Stimulated activated CD8-positive, alpha-beta memory T cell treated with anti-CD3 and anti-CD28 coated beads, Interleukin-7, amount 100 ng/mL, for 1 hour (primary cell): Measurements from ENCODE around the gene BMERB1.
"Not testable (repeated sequence)": the region's sequence is repeated elsewhere in the genome, so short reads cannot be mapped to it uniquely, and the experiment has no call there.

Experiments used
- DNase-seq, 2 donors: peaks; one replicate each; pipeline ENCODE4 v3.0.0-alpha.2; 2020; ENCODE audit warnings: low read depth in 2 of 2

BMERB1 gene

DNA sequence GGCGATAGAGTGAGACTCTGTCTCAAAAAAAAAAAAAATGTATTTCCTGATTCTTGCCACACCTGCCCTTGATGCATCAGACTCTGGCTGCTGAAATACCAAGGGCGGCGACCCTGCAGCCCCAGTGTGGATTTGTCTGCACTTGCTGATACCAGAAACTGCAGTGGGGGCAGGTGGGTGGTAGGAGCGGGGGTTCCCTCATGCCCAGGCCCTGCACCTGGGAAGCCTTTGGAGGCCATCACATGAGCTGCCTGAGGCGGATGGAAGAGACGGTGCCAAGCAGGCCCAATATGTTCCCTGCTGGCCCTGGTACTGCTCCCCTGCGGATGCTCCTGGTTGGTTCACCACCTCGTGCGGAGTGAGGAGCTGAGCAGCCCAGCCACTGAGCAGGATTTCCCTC is 157.9 kb downstream of the BMERB1 start:
- no peak for DNase-seq

DNA sequence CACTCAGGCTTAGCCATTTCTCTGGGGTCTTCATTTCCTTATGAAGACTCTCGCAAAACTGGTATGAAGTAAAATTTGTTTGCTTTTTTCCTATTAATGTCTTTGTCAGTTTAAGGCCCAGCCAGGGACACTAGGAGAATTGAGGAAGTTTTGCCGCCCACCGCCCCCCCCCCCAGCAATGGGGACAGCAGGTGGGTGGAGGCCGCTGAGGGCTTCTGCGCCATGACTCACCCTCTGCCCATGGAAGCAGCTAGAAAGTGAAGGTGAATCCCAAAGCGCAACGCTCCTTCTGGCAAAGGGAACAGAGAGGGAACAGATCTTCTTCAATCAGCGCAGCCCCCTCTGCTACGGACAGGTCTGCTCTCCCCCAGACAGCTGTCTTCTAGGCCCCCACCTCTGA is 158.8 kb downstream of the BMERB1 start:
- no peak for DNase-seq

DNA sequence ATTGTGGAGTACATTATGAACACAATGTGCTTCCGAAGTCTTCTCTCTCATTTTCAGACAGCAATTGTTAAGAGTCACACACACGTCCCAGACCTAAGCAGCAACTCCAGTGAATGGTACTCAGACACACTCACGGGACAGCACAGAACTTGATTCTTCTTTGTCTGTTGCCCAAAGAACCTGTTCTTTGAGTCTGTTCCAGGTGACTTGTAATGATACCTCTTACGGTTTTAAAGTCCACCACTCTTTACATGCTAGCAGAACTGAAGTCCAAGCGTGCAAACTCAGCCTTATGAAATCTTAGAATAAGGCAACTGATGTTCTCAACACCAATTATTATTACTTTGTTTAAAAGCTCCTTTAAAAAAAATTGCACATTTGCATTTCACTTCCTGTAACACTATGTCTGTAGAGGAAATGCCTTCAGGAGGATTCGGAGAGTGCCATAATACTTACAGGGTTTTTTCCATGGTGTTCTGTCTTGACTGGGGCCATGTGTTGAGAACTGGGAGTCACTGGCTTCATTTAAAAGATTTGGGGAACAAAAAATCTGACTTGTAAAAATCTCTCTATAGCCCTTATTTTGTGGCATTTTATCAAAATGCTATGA is 160.4 kb downstream of the BMERB1 start:
- DNase-seq: no peak

DNA sequence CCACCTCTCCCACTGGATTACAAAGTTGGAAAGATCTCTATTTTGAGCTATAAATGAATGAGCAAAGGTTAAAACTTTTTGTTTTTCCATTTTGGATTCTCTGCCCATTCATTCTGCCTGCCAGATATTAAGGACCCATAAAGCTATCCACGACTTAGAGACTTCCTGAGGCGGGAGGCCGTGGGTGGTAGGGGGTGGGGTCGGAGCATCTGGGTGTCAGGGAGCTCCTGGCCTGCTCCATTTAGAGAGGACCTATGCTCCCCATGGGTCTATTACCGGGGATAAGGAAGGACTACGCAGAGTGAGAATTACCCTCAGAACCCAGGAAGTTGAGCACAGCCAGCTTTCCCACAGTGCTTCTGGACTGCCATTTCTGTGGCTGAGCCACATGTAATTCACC is 162.7 kb downstream of the BMERB1 start:
- no peak for DNase-seq

DNA sequence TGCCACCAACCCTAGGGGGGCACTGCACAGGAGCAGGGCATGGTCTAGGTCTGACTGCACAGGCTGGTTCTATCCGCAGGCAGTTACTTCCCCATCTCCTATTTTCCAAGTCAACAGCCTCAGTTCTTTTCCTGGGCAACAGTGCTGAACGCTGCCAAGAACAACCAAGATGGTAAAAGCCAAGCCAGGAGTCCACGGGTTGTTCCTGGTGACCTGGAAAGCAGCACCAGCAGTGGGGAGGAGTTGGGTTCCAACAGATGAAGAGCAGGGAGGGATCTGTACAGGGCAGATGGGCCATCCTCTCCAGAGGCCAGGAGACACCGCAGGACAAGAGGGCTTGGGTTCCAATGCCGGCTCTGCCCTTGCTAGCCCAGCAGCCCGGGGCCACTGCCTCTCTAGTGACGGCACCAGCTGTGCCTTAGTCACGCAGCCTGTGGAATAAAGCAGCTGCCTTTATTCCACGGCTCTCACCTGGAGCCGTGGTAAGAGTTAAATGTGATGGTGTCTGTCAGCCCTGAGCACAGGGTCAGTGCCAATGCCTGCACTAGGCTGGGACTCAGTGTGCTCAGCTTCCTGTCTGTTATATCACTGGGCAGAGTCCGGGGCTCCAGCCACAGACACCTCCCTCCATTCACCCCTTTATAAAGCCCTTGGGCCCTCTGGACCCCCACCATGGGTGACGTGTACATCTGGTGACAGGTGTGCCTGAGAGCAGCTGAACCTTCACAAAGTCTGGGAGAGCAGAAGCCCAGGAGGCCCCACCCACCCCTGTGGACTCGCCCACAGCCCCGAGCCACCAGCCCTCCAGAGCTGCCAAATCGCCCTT is 163.6 kb downstream of the BMERB1 start:
- DNase-seq: no peak

DNA sequence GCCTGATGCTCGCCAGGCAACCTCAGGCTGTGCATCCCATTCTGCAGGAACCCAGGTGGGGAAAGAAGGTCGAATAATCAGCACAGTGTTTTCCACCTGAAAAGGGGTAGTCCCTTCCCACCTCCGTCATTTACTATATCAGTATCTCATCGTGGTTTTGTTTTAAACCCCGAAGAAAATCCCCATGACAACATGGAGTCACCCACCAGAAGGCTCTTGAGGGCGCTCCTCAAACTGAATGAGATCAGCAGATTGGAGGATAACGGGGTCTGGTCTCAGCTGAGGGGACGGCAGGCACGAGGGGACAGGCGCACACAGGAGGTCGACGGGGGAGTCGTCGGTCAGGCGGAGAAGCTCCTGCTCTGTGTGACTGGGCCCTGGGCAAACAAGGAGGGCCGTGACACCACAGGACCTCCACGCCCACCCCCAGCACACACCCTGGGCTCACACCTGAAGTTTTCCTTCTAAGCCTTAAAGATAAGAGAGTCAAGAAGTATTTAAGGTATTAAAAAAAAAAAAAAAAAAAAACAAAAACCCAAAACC is 164.3 kb downstream of the BMERB1 start:
- no peak for DNase-seq

DNA sequence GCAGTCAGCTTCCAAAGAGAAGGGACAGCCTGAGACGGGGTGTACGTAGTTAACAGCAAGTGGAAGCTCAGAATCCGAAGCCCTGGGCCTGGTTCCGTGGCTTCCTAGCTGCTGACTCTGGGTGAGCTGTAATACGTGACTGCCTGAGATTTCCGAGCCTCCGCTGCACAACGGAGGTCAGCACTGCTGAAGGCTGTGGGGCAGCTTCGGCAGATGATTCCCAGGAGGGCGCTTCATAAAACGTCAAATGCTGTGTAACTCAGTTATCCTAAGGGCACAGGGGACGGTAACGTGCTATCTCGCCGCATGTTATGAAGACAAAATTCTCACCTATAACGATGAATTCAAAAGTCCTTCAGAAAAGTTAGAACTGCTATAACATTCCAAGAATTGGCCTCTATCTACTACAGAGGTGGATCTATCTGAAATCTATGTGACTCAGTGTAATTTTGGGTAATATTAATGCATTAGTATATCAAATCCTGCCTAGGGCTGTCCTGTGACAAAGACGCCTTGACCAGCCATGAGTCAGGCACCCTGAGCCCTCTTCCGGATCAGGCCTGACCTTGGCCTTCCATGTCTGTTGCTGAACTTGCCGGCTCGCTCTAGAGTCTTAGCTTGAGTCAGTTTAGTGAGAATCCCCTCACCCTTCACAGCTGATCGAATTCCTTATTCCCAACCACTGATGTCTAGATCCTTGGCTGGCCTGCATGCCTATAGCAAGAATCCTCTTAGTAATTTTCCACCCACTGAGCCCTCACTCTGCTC is 165.1 kb downstream of the BMERB1 start:
- no peak for DNase-seq

DNA sequence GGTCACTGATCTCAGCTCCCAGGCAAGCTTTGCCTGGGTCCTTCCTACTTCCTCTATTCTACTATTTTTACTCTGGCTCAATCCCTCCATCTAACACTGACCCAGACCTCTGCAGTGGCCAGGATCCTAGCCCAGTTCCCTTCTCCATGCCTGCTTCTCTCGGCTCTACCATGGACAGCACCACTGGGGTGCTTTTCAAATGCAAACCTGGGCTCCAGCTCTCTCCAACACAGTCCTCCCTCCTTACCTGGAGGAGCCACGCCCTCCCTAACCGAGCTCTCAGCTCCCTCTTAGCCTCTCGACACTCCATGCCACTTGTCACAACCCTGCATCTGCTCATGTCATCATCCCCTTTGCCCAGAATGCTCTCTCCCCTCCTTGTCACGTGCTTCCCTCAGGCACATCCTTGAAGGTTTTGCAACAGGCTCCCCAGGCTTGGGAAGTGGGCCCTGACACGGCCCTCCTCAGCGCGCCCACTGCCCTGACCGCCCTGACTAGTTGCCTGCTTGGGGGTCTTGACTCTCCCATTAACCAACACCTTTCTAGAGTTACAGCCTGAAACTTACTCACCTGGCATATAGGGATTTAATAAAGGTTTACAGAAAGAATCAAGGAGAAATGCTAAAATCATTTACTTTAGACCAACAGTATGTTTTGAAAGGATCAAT is 167.0 kb downstream of the BMERB1 start:
- DNase-seq: no peak

DNA sequence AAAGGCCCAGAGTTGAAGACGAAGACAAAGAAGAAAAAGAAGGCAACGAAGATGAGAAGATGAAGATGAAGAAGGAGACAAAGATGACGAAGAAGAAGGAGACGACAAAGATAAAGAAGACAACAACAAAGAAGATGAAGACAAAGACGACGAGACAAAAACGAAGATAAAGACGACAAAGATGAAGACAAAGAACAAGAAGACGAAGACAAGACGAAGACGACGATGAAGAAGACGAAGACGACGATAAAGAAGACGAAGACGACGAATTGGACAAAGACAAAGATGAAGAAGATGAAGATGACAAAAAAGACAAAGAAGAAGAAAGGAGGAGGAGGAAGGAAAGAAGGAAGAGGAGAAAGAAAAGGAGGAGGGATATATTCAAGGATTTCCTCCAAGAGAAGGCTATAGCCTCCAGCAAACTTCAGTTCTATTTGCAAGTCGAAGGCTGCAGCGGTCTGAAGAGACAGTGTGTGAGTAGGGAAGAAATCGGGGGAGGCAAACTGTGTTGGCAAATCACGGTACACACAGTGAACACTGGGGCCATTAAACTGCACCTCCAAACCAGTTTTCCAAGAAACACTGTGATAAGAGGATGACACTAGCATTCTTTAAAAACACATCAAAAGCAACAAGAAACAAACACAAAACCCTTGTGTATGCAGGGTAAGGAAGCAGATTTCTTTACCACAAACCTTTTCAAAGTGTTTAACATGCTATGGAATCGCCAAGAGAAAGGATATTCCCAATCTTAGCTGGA is 168.1 kb downstream of the BMERB1 start:
- no peak for DNase-seq

DNA sequence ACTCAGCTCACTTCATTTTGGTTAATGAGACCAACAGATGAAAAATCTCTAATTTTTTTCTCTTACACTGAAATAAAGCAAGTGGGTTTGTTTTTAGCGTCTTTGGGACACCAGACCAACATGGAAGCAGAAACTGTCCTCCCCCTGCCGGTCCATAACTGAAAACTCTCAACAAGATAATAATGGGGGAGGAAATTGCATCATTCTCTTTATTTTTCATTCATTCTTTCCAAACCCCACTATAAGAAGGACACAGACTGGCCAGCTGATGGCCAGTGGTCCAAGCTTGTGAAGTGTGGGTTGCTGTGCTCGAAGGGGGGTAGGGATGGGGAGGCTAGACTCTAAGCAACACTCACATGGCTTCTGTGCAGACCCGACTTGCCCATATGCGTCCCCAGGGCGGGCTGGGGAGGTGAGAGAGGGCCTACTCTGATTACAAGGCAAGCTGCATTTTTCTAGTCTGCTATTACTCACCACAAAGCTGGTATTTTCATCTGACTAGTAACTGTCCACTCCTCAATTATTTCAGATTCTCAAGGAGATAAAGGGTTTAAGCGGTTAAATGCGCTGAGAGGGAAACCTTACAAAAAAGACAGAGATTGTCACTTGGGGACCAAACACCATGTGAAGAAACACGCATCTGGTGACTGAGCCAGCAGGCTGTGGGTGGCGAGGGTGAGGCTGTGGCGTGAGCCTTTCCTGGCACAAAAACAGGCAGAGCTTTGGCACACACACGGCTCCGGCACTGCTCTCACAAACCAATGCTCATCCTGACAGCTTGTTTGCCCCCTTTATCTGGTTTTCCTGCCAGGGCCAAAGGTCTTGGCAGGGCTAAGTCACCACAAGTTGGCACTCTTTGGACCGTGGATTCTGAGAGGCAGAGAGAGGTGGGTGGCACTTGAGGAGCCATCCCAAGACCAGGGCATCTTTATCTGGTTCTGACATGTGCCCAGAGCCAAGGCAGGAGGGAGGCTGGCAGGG is 170.4 kb downstream of the BMERB1 start:
- no peak for DNase-seq

DNA sequence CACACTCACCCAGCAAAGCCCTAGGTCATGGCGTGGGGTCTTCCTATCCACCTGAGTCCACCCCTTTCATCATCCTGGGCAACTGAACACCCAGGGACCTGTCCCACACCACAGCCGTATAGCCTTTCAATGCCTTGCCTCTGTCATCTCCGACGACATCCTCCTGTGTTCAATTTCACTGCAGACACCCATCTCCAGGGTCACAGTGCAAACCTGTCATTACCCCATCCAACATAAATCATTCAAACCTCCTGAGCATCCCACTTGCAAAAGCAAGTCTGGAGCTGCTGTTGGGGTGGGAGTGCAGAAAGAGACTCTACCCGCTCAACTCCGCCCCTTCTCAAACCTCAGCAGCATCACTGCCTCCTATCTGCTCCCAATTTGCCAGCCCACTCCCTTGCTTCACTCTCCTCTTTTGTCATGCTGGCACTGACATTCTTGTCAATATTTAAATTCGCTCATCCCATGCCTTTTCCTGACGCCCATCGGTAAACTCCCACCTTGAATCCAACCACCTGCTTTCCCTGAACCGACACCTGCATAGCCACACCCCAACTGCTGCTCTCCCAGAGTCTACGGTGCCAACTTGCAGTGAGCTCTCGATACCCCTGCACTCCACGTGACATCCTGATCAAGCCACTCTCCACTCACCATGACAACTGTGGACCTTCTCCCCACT is 171.6 kb downstream of the BMERB1 start:
- no peak for DNase-seq

DNA sequence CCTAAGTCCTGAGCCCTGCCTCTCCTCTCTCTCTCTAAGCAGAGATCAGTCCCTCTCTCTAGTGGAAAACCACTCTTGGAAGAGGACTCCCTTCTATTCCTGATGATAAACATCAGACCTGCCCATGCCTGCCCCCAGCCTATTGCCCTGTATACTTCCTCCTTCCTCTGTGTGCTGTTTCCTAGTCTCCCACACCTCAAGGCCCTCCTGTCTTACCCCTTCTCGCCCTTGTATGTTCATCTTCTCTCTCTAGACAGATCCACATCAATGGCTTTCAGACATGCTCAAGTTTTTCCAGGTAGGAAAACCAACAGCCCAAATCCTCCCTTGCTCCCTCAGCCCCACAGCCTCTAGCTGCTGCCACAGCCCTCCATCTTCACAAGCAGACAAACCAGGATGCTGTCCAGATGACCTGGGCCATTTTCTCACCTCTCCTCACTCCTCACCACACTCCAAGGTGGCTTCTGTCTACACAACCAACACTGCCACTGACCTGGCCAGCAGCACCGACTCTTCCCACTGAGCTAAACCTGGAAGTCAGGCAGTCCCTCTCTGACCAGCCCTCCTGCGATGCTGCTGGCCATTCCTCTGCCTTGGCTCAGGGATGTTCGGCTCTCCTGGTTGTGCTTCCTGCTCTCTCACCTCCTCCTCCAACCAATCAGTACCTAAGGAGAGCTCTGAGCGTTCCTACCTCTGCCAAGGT is 172.3 kb downstream of the BMERB1 start:
- DNase-seq: no peak

DNA sequence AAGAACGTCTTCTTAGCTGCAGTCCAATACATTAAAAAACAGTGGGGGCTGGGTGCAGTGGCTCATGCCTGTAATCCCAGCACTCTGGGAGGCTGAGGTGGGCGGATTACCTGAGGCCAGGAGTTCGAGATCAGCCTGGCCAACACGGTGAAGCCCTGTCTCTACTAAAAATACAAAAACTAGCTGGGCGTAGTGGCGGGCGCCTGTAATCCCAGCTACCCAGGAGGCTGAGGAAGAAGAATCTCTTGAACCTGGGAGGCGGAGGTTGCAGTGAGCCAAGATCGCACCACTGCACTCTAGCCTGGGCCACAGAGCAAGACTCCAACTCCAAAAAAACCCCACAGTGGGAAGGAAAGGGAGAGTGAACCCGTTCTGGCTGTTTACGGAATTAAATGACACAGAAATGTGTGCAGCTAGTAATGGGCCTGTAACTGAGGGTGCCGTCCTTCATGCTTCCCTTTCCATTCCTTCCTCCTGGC is 172.9 kb downstream of the BMERB1 start:
- not testable (repeated sequence) for DNase-seq

DNA sequence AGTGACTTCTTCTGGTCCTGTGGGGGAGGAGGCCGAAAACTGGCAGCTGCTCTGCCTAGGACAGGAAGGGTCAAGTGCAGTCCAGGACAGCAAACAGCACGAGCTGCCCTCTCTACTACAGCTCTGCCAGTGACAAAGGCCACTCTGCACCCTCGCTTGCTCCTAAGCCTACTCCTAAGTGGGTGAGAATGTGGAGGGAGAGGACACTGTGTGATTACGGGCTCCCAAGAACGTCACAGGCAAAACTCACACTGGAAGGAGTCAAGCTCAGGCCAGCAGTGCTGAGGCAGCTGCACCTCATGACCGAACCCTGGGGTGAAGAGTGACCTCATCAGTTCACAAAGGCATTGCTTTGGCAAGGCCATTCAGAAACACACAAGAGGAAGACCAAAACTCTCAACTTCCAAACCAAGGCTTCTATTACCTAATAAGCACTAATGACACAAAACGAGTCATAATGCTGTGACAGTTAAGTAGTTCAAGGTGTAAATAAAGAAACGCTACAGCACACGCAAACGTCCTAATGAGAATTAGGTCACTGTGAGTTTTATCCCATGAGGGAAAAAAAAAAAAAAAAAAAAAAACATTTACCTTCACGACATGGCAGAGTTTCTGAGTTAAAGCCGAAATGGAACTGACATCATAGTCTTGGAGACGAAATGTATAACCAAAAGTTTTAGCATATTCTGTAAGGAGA is 173.5 kb downstream of the BMERB1 start:
- no peak for DNase-seq

DNA sequence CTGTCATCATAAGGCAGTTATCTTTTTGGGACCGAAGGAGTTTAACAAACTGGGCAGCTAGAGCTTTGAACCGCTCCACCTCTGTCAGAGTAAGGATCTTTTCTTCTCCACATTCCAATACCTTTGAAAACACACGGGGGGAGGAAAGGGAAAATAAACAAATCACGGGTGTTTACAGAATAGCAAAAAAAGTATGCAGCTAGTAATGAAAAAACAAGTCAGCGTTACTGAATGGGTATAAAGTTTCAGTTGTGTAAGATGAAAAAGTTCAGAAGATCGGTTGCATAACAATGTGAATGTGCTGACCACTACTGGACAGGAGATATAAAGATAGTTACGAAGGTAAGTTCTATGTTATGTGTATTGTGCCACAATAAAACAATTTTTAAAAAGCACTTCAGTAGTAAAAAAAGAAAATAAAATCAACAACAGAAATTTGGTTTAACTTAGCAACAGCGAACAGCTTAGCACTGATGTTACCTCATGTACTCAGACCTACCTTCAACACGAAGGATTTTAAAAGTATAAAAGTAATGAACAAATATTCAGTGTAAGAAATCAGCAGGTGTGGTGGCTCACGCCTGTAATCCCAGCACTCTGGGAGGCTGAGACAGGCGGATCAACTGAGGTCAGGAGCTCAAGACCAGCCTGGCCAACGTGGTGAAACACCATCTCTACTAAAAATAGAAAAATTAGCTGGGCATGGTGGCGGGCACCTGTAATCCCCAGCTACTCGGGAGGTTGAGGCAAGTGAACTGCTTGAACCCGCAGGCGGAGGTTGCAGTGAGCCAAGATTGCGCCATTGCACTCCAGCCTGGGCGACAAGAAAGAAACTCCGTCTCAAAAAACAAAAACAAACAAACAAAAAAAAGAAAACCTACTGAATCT is 174.3 kb downstream of the BMERB1 start:
- no peak for DNase-seq

DNA sequence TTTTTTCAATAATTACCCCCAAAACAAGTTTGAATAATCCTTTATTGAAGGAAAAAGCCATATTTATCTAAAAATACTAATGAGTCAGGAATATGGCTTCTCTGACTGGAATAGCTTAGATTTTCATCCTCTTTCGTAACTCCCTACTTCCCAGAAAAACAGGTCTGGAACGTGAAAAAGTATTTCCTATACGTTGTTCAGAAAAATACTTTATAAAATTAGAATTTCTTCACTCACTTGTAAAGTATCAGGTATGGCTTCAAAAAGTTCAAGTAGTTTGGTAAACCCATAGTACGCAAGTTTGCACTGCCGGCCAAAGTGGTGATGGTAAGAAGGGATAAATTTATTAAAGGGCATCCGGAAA is 174.9 kb downstream of the BMERB1 start:
- DNase-seq: no peak

DNA sequence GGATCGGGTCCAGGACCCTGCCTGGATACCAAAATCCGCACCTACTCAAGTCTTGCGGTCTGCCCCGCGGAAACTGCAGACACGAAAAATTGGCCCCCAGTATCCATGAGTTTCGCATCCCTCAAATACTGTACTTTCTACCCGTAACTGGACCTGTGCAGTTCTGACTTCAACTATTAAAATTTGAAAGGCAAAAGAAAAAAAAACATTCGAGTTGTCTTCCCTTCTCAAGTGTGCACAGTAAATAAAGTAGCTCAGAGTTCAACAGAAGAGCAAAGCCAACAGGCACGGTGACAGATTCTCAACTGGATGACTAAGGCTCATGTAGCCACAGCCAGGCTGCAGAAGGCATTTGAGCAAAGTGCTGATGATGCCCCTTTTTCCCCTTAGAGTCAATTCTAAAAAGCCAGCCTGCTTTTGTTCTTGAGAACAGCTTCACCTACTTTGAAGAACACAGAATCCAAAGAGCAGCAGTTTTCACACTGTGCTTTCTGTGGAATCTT is 176.0 kb downstream of the BMERB1 start:
- DNase-seq: no peak
